Ovary (tissue), 3 donors: Measurements from ENCODE around the gene CUZD1.

Experiments used
- CTCF ChIP-seq, 3 donors: fragments of 450-650 bp in 2 of 3; fragments of 200-600 bp in 1 of 3; IDR thresholded peaks; one replicate each; pipeline versions ENCODE4 v1.5.1 to v1.8.0; 2016 to 2022; ENCODE audit warnings: antibody characterized with exemption in 3 of 3, mild to moderate bottlenecking in 1 of 3
- EP300 ChIP-seq: sonication (generic); formaldehyde crosslinking; IDR thresholded peaks from one replicate; pipeline ENCODE4 v1.6.1; 2017; ENCODE audit warnings: antibody characterized with exemption
- POLR2A ChIP-seq: fragments of 450-650 bp; IDR thresholded peaks from one replicate; pipeline ENCODE4 v1.6.1; 2017; ENCODE audit warnings: antibody characterized with exemption, mild to moderate bottlenecking, moderate library complexity
- donor health status: DM: no; HTN: no; CAD: no.

DNA sequence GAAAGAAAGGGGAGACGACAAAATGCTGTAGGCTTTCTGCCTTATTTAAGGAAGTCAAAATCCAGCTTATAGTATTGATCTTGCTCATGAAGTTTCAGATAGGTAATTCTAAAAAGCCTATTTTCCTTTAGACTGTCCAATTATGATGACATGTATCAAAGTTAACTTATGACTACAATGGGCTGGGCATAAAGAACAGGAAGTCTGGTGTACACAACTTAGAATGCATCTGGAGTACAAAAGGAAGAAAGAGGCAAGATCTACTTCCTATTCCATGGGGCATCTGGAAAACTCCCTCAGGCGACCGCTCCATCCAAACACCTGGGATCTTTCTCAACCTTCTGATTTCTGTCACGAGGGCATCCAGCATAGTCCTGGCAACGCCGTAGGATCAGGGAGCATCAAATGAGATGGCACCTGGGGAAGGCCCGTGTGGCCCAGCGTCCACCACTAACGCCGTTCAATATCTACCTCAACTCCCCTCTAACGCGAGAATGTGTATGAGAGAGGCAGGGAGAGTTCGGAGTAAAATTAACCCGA is 33.2 kb upstream of the CUZD1 start:
- no peak for TF ChIP-seq CTCF (IDR thresholded peaks at IDR 0.05)
- no peak for TF ChIP-seq POLR2A
- TF ChIP-seq EP300, result no peak
